Middle frontal gyrus (tissue), 1 donor: ENCODE results near the gene TGFBR3.
"Not testable (repeated sequence)": the region's sequence is repeated elsewhere in the genome, so short reads cannot be mapped to it uniquely, and the experiment has no call there.

Experiments used
- DNase-seq: peaks from one replicate; pipeline ENCODE4 v3.0.0-alpha.2; 2015; ENCODE audit warnings: low spot score; ENCODE audit errors: extremely low spot score

The TGFBR3 gene

DNA sequence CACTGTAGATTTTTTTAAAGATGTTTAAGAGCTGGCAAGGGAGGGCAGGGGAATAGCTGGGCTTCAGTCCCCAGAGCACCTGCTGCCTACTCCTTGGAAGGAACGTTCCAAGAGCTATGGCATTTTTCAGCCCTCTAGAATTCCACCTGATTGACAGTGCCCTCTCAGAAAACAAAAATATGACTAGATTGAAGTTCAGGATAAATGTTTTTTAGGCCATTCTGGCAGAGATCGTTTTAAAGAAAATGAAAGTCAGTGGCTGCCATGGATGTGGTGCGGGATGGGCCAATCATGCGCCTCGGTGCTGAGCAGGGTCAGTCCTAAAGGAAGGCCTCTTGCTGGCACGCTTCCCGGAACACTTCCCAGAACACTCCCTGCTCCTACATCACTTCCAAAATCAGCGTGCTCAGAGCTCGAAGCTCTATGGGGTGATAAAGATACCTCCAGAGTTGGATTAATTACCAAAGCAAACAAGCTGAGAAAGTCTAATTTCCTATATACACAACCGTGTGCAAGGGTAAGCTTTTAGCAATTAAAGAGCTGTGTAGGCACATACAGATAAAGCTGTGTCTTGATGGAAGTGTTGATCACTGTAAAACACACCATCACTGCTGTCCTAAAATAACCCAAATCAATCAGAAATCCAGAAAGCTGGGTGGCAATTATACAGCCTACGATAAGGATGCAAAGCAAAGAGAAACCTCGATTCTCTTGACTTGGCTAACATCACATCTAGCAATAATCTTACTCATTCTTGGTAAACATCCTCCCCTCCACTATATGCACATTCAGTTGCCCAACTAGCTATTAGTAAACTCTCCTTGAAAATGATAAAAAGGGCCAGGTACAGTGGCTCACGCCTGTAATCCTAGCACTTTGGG is 34.6 kb downstream of the TGFBR3 start:
- no peak for DNase-seq

DNA sequence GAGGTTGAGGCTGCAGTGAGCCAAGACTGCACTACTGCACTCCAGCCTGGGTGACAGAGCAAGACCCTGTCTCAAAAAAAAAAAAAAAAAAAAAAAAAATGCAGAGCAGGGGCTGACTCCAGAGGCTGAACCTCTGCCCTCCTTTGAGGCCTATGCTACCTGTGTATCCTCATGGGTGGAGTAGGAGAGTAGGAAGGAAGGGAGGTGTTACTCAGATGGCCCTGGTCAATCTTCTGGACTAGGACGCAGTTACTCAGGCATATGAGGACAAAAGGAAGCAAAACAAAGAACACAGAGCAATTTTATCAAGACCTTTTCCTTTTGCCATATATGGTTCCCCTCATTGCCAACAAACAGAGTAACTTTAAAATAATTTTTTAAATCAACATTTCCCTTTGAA is 35.2 kb downstream of the TGFBR3 start:
- DNase-seq, result no peak

DNA sequence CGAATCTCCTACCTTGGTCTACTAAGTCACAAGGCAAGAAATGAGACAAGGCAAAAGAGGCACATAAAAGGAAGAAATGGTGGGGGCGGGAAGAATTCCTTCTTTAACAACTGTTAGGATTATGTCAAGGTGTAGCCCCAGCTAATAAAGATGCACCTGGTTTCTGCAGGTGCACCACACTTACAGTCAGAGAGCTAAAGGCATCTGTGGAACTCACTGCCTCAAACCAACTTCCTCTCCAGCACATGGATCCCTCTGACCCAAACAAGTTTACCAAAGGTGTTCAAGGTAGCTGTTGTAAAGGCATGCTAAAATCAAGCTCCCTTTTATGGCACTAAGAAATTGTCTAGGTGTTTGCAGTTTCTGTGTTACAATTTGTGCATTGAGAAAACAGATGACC is 38.1 kb downstream of the TGFBR3 start:
- no peak for DNase-seq

DNA sequence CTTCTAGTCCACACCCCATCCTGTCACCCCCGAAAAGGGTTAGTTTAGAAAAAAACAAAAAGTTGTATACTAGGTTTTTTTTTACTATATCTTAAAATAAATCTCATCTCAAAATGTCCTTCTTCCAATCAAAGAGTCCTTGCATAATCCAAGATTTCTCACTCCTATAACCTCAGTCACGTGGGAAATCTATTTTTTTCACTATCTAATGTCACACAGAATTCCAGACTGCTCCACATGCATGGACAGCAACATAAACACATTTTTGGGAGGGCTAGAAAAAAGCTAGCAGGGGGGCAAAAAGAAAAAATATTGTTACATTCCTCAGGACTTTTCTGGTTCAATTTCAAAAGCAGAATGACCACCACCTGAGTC is 39.3 kb downstream of the TGFBR3 start:
- DNase-seq, result no peak

DNA sequence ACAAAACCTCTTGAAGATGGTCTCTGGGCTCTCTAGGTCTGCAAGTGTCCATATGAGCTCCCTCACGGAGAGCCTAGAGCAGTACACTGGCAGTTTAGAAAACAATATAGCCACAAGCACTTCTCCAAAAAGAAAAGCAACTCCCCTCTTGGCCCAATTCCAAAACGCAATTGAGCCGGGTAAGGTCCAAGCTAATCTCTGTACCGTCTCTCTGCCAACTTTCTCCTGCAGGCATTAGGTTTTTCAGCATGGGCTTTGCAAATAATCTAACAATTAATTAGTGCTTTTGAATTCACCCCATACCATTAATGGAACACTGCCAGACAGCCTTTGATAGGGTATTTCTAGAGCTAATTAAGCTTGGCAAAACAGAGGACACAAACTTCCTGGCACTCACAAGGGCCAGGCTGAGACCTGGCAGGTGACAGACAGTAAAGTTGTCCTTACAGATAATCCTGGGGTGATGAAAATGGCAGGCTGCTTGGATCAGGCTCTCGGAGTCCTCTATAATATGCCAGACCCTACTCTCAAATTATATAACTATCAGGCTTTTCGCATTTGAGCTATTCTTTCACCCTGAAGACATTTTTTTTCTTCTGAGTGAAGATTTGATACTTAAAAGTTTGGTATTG is 39.8 kb downstream of the TGFBR3 start:
- no peak for DNase-seq

DNA sequence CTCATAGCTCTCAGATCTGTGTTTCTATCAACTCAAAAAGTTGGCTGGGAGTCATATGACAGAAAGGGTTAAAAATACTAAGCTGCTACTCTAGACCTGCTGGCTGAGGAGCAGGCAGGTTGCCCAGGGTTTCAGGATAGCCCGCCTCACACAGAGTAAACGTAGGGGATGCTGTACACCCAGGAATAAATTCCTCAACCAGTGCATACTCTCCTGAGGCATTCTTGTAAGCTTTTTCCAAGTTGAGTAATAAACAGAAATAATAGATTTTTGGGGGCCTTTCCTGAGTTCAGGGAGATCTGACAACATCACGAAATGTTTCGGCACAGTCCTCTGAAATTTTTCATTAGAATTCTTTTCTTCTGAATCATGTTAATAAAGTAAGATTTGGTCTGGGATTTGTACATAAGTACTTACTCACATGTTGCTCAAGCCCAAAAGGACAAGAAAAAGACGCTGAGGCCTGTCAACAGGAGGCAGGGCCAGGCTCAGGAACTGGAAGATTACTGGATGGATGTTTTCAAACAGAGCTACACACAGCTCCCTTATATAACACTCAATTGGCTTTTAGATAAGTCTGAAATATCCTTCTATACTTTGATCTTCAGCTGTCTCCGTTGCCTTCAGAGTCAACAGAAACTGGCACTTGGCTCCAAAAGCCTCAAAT is 41.0 kb downstream of the TGFBR3 start:
- DNase-seq, result no peak

DNA sequence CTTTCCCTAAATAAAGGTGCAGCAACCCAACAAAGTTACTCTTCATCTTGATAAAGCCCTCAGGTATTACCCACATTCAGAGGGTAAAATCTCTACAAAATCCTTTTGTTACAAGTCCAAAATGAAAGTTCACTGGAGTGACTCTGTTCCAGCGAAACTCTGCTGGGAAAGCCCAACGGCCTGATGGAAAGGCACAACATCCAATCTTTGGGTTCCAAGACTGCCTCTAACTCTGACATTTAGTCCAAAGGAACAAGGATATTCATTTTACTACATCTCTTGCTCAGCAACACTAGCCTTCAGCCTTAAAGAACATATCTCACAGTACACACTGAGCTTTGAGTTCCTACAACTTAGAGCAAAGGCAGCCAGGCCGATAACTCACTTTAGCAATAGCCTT is 42.1 kb downstream of the TGFBR3 start:
- no peak for DNase-seq

DNA sequence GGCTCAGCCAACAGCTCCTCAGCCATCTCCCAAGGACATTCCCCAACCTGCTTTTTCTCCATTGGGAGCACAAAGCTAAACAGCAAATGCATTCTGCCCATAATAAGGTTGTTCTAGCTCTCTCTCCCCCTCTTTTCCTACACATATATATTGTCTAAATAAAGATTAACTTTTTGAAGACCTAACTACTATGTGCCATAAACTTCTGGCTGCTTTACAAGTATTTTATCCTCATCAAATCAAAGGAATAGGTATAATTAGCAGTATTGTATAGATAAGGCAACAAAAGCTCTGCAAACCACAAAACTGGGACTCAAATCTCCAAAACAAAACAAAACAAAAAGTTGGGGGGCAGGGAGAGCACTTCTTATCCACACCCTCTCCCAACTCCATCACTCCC is 43.4 kb downstream of the TGFBR3 start:
- DNase-seq, result no peak

DNA sequence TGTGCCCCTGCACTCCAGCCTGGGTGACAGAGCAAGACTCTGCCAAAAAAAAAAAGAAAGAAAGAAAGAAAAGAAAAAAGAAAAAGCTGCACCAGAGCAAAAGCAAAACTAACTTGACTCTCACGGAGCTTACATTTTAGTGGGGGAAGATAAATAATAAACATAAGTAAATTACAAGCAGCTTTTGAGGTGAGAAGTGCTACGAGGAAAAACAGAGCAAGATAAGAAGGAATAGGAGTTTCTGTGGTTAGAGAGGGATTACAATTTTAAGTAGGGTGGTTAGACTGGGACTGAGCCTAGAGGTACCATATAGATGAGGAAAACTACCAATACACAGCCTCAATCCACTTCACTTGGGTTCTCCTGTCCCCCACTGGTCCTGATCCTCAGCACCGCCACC is 43.9 kb downstream of the TGFBR3 start:
- no peak for DNase-seq

DNA sequence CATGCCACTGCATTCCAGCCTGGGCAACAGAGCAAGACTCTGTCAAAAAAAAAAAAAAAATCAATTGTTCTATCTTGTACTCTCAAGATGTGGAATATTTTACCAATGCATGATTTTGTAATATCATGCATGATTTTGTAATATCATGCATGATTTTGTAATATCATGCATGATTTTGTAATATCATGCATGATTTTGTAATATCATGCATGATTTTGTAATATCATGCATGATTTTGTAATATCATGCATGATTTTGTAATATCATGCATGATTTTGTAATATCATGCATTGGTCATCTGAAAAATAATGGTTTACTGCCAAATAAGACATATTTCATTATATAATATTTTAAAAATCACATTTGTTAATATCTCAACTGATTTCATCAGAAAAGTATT is 45.7 kb downstream of the TGFBR3 start:
- not testable (repeated sequence) for DNase-seq

DNA sequence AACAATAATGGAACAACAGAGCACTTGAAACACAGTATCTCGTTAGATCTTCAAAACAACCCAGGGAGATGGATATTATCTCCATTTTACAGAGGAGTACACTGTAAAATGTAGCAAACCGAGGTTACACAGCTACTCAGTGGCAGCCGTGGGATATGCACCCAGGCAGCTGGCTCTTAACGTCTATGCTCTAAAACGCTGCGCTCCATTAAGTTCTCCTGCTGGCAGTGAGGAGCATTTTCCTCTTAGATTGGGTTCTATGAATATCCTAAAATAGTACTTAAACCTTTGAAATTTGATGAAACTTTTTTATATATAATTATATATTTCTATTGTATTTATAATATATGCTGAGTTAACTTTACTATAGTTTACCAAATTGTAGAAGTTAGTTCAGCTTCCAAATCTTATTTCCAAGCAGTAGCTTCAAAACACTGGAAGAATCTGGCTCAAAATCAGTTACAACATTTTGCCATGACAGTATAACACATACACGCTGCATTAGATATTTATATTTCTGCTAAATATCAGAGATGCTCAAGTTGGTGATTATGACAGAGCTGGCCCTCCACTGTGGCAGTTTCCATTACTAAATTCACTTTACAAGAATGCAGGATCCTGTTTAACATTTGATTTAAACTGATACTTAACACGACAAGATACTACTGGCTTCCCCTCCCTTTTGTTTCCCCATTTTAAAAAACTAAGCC is 49.5 kb downstream of the TGFBR3 start:
- DNase-seq, result no peak

DNA sequence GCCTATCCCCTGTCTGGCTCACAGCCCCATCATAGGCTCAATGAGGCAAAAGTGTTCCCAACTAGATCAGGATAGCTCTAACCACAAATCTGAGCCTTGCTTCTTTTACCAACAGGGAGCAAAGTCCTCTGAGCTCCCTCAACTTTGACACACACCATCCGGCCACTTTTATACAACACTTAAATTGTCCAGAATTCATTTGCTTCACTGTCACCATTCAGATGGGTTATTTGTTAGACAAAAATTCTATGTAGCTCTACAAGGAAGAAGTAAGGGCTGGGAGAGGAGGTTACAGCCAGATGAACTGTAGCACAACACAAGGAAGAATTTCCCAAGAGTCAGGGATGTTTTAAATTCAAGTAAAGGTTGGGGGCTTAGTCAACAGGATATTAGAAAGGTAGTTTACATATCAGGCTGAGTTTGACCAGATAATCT is 50.8 kb downstream of the TGFBR3 start:
- DNase-seq, result no peak

DNA sequence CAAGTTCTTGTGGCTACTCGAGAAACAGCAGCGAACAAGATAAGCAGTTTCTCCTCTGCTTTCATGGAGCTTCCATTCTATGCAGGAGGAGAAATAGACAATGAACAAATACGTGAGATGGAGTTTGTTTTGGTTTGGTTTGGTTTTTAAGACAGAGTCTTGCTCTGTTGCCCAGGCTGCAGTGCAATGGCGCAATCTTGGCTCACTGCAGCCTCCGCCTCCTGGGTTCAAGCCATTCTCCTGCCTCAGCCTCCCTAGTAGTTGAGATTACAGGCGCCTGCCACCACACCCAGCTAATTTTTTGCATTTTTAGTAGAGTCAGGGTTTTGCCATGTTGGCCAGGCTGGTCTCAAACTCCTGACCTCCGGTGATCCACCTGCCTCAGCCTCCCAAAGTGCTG is 51.4 kb downstream of the TGFBR3 start:
- DNase-seq, result not testable (repeated sequence)

DNA sequence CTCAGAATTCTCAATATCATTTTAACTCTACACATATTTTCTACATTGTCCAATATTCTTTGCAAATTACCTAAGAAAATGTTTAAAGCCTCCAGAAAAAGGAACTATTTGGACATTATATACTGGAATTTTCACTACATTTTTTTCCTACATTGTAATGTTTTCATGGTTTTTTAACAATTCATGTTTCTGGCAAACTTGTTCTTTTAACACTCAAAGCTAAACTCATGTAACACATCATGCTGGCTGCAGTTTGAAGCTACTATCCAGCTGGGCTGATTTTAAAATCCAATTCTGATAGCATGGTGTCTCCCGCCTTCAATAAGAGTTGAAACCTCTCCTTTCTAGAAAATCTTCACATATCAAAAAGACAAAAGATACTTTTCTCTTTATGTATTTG is 52.0 kb downstream of the TGFBR3 start:
- DNase-seq, result no peak

DNA sequence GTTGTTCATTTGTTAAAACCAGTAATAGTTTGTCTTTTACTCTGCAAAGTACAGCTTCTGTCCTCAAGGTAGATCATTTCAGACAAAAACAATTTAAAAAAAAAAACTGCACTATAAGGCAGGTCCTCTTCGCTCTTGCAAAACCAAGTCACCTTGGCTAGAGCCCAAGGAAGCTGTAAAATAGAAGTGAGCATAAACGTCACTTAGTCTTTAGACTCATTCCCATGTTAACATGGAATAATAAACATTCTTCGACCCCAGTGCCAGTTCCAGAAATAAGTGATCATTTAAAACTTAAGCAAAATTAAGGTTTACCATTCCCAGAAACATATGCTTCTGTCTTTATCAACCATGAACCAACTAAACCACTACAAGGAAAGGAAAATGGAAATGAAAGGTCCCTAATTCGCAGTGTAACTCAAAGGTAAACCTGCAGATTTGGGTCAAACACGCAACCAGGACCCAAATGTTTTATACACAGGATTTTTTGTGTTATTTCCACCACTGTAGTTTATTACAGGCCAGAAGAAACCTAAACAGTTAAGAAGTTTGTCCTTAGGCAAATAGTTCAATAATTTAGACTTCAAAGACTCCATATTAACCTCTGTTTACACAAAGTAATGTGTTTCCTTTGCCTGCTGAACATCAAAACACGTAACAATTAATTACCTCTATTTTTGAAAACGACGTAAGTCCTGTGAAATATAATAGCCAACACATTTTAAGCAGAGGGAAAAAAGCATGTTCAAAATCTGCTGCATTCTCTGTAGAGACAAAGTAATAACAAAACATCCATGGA is 54.6 kb downstream of the TGFBR3 start:
- DNase-seq, result no peak

DNA sequence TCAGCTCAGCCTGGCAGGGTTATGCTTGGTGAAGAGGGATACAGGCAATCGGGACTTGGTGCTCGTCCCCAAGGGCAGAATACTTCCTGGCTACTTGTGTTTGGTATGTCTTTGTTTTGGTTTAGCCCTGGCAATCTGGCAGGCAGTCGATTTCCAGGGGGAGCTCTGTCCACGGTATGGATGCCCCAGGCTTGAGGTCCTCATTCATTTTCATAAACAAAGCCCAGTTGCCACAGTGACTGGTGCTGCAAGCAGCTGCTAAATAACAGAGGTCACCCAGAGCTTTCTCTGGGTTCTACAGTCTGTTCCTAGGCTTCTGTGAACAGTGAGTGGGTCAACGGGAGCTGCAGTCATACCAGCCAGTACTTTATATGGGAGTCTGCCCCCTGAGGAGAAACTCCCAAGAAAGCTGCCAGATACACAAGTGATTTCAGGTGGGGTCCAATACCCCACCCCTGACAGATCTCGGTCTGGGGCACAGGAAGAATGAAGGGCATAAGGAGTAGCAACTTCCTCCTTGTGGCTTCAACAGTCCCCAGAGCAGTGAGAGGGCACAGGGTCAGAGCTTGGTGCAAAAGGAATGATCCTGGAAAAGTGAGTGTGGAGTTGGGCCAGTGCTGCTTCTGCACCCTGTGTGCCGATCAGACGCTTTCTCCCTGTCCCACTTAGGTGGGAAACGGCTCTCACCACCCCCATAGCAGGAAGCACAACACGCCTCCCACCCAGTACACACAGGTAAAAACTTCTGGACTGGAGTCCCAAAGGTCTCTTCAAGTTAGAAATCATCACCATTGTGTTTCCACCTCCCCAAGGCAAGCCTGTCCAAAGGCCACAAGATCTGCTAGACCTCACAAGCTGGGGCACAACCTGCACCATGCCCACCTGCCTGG is 55.5 kb downstream of the TGFBR3 start:
- DNase-seq, result no peak

DNA sequence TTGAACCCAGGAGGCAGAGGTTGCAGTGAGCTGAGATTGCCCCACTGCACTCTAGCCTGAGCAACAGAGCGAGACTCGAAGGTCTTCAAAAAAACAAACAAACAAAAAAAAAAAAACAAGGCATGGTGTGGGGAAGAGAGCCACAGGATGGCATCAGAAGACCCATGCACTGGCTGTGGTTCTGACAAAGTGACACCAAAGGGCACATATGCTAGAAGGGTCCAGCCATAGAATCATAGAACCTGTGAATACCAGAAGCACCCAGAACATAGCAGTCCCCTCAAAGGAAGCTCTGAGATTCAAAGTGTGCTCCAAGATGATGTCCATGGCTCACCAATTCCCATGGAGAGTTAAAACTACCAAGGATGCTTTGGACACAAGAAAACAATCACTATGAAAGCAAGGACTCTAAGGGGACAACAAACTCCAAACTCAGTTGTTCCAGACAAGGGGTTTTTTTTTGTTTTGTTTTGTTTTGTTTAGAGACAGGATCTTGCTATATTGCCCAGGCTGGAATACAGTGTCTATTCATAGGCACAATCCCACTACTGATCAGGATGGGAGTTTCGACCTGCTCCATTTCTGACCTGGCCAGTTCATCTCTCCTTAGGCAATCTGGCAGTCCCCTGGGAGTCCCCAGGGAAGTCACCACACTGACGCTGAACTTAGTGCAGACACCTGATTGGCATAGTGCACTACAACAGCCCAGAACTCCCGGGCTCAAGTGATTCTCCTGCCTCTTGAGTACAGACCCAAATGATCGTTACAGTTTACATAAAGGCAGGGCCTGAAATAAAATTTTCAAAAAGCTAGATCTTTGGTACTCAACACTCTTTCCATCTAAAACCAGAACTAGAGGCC is 56.4 kb downstream of the TGFBR3 start:
- DNase-seq, result no peak

DNA sequence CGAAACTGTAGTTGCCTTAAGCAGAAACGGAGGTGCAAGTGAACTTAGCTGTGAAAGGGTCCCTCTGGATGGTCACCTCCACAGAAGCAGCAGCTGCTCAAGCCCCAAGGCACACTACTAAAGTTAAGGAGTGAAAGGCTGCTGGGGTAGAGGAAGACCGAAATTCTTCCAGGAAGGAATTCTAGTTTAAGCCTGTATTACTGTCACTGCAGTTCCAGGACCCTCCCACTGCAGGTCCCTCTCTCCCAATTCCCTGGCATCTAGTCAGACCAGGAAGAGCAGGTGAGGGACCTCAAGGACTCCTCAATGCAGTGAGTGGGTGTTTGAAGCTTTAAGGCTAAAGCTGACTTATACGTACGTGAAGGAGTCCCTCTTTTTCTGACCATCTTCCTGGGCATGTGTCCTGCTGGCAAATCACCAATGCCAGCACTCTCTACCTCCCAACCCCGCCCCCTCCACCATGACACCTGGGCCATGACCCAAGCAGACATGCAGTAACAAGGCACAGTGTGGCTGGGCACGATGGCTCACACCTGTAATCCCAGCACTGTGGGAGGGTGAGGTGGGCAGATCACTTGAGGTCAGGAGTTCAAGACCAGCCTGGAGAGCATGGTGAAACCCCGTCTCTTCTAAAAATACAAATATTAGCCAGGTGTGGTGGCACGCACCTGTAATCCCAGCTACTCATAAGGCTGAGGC is 57.2 kb downstream of the TGFBR3 start:
- no peak for DNase-seq
